HG02759 (cell line): Measurements from ENCODE around the gene MTCL1.

Experiments used
- ATAC-seq: cut with Tn5 transposase; IDR thresholded peaks from one replicate; pipeline ENCODE4 v1.9.1; 2021; ENCODE audit warnings: mild to moderate bottlenecking, moderate library complexity; ENCODE audit not compliant: unreplicated experiment

MTCL1 gene

DNA sequence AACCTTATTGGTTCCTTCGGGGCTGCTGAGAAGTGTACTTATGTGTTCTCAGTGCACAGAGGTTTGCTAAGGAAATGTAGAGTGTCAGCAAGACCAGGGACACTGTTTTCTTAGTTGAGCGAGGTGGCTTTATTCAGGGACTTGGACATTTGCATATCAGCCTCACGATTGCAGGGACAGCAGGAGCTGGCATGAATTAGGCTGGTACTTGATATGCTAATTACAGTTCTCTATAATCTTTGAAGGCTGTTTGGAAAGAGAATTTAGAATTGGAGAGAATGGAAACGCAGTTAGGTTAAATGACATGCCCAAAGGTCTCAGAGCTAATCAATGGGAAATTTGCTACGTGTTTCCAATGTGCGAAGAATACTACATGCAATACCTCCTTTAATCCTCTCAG lies 18.7 kb upstream of the MTCL1 start:
- ATAC-seq = no peak

DNA sequence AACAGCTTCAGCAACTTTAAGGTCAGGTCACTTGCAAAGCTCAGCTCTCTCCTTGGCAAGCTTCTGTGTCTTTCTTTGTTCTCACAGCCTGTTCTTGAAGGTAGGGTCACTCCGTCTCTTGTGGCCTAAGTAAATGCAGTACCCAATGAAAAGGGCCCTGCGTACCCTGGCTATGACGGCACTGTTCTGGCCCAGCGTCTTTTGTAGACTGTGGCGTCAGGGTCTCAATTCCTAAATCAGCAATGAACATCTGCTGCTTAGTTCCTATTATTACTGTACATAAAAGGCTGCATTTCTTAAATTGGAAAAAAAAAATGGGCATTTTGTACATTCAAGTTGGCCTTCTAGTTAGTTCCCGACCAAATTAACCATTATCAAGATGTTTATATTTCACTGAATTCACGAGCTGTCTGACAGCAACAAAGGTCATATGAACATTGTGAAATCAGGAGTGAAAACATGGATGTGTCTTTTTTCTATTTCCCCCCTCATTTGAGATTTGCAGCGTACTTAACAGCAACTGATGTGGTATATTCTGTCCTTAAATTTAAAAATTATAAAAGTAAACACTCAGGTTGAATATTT lies 17.0 kb upstream of the MTCL1 start:
- ATAC-seq = no peak

DNA sequence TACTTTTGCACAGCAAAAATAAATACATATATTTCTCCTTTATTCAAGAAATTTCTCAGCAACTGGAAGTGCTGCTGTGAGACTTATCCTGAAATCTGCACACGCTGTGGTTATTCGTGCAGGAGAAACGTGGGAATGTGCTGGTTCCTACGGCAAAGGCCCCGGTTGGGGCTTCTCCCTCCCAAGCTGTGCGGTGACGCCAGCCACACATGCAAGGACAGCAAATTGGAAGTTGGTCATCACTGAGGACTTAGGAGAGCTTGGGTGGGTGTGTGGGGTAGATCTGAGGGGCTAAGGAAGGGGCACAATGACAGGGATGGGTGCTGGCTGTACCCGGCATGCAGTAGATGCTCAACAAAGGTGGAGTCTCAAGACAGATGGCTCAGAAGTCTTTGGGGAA lies 16.5 kb upstream of the MTCL1 start:
- no peak for ATAC-seq

GRCh38 chr18:8689517-8689916 lies 15.8 kb upstream of the MTCL1 start:
- ATAC-seq = no peak

DNA sequence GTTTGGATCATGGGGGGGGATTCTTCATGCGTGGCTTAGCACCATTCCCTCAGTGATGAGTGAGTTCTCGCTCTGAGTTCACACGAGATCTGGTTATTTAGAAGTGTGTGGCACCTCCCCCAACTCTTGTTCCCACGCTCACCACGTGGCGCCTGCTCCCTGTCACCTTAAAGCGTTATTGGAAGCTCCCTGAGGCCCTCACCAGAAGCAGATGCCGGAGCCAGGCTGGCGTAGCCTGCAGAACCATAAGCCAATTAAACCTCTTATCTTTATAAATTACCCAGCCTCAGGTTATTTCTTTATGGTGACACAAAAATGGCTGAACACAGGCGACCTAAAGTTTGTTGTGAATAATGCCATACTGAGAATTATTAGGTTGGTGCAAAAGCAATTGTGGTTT lies 10.5 kb upstream of the MTCL1 start:
- no peak for ATAC-seq

- ATAC-seq = peak; percentile 77
Measured at GRCh38 chr18:8695932-8696517, 9.3 kb upstream of the MTCL1 start.

GRCh38 chr18:8696749-8697211 lies 8.6 kb upstream of the MTCL1 start:
- no peak for ATAC-seq

- no peak for ATAC-seq
Measured at GRCh38 chr18:8699126-8699525, 6.2 kb upstream of the MTCL1 start.

- ATAC-seq = no peak
Measured at GRCh38 chr18:8699948-8700347, 5.4 kb upstream of the MTCL1 start.

- ATAC-seq = no peak
Measured at GRCh38 chr18:8701546-8702118, 3.7 kb upstream of the MTCL1 start.

GRCh38 chr18:8702668-8703067 lies 2.7 kb upstream of the MTCL1 start:
- ATAC-seq = no peak

- no peak for ATAC-seq
Measured at GRCh38 chr18:8703092-8703709, 2.2 kb upstream of the MTCL1 start.

DNA sequence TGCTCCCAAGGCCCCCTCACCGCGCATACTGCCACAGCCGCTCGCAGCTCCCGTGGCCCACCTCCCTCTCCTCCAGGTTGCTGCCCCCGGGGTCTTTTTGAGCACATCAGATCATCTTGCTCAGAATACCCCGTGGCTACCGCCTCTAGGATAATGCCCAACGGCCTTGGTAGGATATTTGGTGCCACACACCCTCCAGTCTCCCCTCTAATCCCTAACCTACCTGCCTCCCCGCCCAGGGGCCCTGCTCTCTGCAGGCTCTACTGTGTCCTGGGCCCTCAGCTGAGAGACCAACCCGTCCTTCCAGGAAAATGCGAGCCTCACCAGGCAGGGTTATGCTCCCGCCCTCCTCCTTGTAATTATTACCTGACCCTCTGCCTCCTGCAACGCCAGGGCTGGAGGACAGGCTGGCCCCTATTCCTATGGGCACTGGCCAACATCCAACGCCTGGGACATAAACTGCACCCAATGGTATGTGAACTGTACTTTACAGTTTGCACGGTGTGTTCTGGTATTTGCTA lies 1.5 kb upstream of the MTCL1 start:
- no peak for ATAC-seq

DNA sequence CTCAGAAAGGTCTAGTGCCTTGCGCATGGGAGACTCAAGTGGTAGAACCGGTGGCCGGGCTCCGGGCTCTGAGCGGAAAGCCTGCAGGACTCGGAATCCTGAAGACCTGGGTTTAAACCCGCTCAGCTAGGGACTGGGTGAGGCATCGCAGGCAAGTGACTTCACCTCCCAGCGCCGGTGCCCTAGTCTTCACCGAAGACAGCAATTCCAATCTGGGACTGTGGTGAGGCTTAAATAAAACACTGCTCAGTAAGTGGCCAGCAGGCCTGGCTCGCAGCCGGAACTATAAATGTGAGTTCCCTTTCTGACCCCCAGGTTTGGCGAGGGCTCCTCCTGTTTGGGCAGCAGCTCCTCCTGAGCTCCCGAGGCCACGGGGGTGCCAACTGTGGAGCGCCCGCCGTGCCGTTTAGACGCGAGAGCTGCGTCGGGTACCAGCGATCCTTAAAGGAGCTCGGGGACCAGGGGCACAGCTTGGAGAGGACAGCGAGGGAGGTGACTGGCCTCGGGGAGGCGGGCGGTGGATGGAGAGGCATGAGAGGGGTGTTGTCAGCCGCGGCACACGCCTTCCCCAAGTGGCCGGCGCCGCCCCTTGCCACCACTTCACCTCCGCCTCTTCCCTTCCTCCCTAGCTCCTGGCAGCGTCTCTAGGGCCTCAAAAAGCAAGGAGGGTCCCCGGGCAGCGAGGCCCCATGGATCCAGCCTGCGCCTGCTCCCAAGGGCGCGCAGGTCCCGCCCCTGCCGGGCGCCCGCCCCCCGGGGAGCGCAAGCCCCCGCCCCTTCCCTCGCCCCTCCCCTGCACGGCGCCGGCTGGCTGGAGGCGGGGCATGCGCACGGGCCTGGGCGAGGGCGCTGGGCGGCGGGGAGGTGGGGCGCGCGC lies 757 bp upstream of the MTCL1 start:
- ATAC-seq = peak; percentile 91

- peak; percentile 6 for ATAC-seq
Measured at GRCh38 chr18:8705961-8706790, 820 bp downstream of the MTCL1 start.

DNA sequence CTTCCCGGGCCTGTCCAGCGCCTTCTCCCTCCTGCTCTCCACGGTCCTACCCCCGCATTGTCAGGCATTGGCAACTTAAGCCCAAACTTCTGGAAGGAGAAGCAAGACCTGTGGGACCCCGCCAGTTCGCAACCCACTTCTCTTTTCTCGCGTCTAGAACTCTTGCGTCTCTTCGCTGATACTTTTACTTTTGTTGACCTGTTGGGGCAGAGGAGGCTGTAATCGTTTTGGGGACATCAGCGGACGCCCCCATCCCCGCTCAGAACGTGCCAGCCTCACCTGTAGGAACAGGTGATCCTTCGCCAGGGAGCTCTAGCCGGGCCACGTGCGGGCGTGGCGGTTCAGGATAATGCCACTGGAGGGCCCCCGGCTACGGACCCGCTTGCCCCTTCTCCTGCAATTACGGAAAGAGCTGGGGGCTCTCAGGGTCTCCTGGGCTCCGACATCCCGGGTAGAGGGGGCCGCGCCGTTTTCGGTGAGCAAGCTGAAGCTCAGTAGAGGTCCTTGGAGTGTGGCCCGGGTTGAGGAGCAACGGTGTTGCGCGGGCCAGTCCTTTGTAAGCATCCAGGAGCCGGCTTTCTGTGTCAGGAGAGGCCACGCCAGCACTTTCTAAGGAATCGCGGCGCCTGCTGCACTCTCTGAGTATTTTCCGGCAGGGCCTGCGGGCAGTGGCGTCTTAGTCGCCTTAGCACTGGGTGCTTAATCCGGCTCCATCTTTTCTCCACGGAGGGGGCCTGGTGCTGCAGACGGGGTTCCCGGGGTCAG lies 1.6 kb downstream of the MTCL1 start:
- no peak for ATAC-seq

DNA sequence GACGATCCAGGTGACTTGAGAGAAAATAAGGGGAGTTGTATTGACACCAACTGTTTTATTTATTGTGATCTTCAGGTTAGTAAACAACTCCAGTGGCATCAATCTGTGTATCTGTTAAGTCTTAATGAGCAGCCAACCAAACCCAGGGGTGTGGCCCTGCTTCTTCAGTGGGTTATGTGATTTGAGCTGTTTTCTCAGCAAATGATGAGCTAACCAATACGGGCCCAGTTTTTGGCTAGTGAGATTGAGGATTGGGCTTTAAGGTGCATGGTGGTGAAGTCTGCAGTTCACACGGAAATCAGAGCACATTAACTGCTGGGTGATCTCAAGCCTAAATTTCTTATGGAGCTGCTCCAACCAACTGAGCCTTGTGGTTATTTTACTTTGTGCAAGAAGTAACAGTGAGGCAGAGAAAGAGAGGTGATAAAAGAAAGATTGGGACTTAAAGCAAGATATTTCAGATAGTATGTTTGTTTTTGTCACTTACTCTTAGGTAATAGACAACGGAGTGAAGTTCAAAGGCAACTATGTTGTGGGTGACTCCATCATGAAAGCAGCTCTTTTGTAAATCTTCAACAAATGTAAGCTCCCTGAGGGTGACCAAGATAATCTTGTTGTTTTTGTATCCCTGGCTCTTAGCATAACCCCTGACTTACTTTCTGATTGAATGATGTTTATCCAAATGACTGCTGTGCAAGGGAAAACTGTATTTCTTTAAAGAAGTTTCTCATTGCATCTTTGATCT lies 2.4 kb downstream of the MTCL1 start:
- no peak for ATAC-seq

DNA sequence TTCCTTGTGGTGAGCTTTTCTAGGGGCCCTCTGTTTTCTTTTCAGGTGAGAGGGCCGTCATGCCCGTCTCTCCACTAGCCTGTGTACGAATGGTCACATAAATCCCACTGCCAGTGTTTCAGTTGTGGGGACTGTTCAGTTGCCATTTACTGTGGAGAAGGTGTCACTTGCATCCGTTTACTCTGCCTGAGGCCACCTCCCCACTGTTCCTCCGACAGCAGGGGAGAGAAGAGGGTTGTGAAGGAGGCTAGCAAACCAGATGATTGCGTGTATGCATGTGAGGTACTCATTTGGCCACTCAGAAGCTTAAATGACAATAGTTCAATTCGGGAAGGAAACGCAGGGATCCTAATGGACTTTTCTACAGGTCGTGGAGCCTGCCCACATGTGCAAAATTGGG lies 3.3 kb downstream of the MTCL1 start:
- ATAC-seq = no peak
